ENCODE measurements around the gene CACNA1E.
"Not testable (repeated sequence)": the region's sequence is repeated elsewhere in the genome, so short reads cannot be mapped to it uniquely, and the experiment has no call there.

DNA sequence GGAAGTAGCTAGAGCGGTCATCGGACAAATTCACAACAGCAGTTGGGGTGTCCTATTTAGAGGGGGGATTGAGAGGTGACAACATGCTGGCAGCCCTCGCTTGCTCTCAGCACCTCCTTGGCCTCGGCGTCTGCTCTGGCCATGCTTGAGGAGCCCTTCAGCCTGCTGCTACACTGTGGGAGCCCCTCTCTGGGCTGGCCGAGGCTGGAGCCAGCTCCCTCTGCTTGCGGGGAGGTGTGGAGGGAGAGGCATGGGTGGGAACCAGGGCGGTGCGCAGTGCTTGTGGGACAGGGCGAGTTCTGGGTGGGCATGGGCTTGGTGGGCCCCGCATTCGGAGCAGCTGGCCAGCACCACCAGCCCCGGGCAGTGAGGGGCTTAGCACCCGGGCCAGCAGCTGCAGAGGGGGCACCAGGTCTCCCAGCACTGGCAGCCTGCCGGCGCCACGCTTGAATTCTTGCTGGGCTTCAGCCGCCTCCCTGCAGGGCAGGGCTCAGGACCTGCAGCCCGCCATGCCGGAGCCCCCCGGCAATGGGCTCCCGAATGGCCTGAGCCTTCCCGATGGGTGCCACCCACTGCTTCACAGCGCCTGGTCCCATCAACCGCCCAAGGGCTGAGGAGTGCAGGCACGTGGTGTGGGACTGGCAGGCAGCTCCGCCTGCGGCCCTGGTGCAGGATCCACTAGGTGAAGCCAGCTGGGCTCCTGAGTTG lies 349.0 kb downstream of the CACNA1E start:
- TF ChIP-seq, protein P1, sequence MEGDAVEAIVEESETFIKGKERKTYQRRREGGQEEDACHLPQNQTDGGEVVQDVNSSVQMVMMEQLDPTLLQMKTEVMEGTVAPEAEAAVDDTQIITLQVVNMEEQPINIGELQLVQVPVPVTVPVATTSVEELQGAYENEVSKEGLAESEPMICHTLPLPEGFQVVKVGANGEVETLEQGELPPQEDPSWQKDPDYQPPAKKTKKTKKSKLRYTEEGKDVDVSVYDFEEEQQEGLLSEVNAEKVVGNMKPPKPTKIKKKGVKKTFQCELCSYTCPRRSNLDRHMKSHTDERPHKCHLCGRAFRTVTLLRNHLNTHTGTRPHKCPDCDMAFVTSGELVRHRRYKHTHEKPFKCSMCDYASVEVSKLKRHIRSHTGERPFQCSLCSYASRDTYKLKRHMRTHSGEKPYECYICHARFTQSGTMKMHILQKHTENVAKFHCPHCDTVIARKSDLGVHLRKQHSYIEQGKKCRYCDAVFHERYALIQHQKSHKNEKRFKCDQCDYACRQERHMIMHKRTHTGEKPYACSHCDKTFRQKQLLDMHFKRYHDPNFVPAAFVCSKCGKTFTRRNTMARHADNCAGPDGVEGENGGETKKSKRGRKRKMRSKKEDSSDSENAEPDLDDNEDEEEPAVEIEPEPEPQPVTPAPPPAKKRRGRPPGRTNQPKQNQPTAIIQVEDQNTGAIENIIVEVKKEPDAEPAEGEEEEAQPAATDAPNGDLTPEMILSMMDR (conservative IDR thresholded peaks at IDR 0.05; ENCODE audit: low read length): not testable (repeated sequence)
- not testable (repeated sequence) for TF ChIP-seq EZH2phosphoT487 (IDR thresholded peaks at IDR 0.05; ENCODE audit: borderline replicate concordance, low read depth, low read length)

Measured in OCI-LY7 (cell line).